ENCODE results near the gene IRF5.

IRF5 gene

GRCh38 chr7:128928882-128929788, 8.6 kb upstream of the IRF5 start:
- DNase-seq (ENCODE audit: low read depth), result no peak
- no peak for TF ChIP-seq CTCF (IDR thresholded peaks at IDR 0.05; ENCODE audit: control insufficient read depth, insufficient read depth, low read depth, low read length, missing control alignments)
- no peak overlapping the region for H3K4me3 ChIP-seq (ENCODE audit: control insufficient read depth, low read depth, low read length)

DNA sequence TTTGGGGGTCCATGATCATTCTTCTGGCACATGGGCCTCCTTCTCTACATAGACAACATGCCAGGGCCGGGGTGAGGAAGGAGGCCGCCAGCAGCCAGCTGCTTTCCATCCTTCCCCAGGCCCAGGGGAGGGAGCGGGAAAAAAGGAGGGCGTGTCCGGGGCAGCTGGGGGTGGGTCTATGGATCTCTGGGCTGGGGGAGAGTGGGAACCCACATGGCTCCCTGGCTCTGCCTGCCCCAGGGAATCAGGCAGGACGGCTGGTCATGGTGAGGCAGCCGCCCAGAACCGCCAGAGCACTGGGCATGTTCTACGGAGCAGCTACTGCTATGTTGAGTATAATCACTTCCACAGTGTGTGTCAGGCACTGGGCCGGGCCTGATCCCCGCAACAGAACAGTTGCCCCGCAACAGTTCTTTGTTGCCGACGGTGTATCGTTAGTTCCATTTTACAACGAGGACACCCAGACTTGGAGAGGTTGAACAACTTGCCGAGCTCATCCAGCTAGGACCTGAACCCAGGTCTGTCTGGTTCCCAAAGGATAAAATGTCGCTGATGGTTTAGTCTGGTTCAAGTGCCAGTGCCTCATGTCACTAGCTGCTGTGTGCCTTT, 6.4 kb upstream of the IRF5 start:
- DNase-seq (ENCODE audit: low read depth), result no peak
- H3K4me3 ChIP-seq (ENCODE audit: control insufficient read depth, low read depth, low read length), result no peak overlapping the region
- TF ChIP-seq CTCF (IDR thresholded peaks at IDR 0.05; ENCODE audit: control insufficient read depth, insufficient read depth, low read depth, low read length, missing control alignments), result no peak

- H3K4me3 ChIP-seq (ENCODE audit: control insufficient read depth, low read depth, low read length), result no peak overlapping the region
- no peak for DNase-seq (ENCODE audit: low read depth)
- no peak for TF ChIP-seq CTCF (IDR thresholded peaks at IDR 0.05; ENCODE audit: control insufficient read depth, insufficient read depth, low read depth, low read length, missing control alignments)
Observed at GRCh38 chr7:128931965-128932861, 5.5 kb upstream of the IRF5 start.

GRCh38 chr7:128932862-128933179, 4.9 kb upstream of the IRF5 start:
- H3K4me3 ChIP-seq (ENCODE audit: control insufficient read depth, low read depth, low read length), result no peak overlapping the region
- DNase-seq (ENCODE audit: low read depth), result no peak
- no peak for TF ChIP-seq CTCF (IDR thresholded peaks at IDR 0.05; ENCODE audit: control insufficient read depth, insufficient read depth, low read depth, low read length, missing control alignments)

DNA sequence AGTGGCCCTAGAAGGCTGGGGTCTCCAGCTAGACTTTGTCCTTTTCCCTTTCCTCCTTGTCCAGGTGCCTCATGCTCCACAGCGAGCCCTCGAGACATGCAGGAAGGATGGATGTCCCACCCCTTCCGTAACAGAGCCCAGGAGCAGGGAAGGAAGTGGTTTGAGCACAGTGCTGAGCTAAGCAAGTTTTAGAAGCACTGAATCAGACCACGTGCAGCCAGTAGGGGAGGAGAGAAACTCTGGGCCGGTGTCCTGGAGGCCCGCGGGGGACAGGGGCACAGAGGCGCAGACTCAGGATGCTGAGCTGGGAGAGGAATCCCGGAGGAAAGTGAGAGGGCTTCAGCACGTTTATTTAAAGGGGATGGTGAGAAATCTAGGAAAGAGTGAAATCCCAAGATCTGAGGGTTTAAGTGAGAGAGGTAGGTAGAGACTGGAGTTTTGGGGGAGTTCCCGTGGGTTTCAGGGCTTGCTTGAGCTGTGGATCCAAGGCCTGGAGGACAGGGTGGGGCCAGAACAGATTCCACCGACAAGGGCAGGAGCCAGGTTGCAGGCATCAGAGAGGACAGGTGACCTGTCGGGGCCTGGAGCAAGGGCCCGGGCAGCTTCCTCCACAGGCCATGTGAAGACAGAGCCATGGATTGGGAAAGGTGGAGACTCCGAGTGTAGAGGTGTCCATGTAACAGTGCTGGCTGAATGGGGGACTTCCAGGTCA, 4.4 kb upstream of the IRF5 start:
- no peak for TF ChIP-seq CTCF (IDR thresholded peaks at IDR 0.05; ENCODE audit: control insufficient read depth, insufficient read depth, low read depth, low read length, missing control alignments)
- H3K4me3 ChIP-seq (ENCODE audit: control insufficient read depth, low read depth, low read length), result no peak overlapping the region
- DNase-seq (ENCODE audit: low read depth), result no peak
